Measurements from ENCODE around the gene ARX. TPM values are rescaled to one million over a fixed set of nuclear protein-coding genes. Genes with fewer than 3 reads are reported as not detected.

The ARX gene
- total and polyA plus RNA-seq, 9 of the 15 experiments (the other 6 are each of a cell fraction or from before 2014, with no cell fraction given), result 0.03 TPM; not detected in 8

GRCh38 chrX:25003066-25003849 is 12.5 kb downstream of the ARX start:
- H3K27ac ChIP-seq (ENCODE audit: extremely low read depth, low read depth, low read length), result no peak overlapping the region
- H4K20me1 ChIP-seq (replicated peaks; ENCODE audit: control insufficient read depth, insufficient read depth, low read length), result no peaks in the 10 kb centered on the region
- H3K27me3 ChIP-seq (ENCODE audit: control insufficient read depth in 2 of 2, insufficient read depth in 2 of 2, low read length in 2 of 2), result peaks cover 2 to 12% of the 10 kb centered on the region in 2 experiments; a peak in 1 of 5 replicates
- ATAC-seq (no peak), DNase-seq (ENCODE audit: extremely low read depth in 1 of 4, low spot score in 3 of 4) (no peak), FAIRE-seq (no peak)
- H3K36me3 ChIP-seq (ENCODE audit: control insufficient read depth, insufficient read depth, low read length), result peaks cover under 1% of the 10 kb centered on the region; the same call in 1 of the 3 replicates
- no peak overlapping the region for H2AFZ ChIP-seq (ENCODE audit: low read depth, low read length)
- no peak for TF ChIP-seq ZFPM2 (CRISPR knock-in tag; IDR thresholded peaks at IDR 0.05)
- no peak for TF ChIP-seq RBM22 (IDR thresholded peaks at IDR 0.05; ENCODE audit: low read depth, low read length, poor library complexity, severe bottlenecking)
- no peak for TF ChIP-seq ZBTB17 (CRISPR knock-in tag; IDR thresholded peaks at IDR 0.05)
- TF ChIP-seq ZSCAN29 (IDR thresholded peaks at IDR 0.05), result no peak
- no peak for TF ChIP-seq SRF (CRISPR knock-in tag; IDR thresholded peaks at IDR 0.05)
- TF ChIP-seq CBX1 (IDR thresholded peaks at IDR 0.05; ENCODE audit: low read depth), result no peak
- no peak for TF ChIP-seq HDAC1 (IDR thresholded peaks at IDR 0.05)
- no peak for TF ChIP-seq ZC3H11A (IDR thresholded peaks at IDR 0.05; ENCODE audit: low read depth, low read length)
- TF ChIP-seq NR2F6 (CRISPR knock-in tag; IDR thresholded peaks at IDR 0.05), result no peak
- TF ChIP-seq SREBF1 (IDR thresholded peaks at IDR 0.05; ENCODE audit: borderline replicate concordance, low read depth, low read length), result no peak
- BruUV-seq (replicated peaks), result no TSS peak
- H3K79me2 ChIP-seq (ENCODE audit: control insufficient read depth, insufficient read depth, low read length), result no peaks in the 10 kb centered on the region
- POLR2A ChIA-PET, result interaction anchor here (0.7 kb wide), 1 partner anchor 851 kb away, joined by 3 read pairs; no protein-coding TSS in a partner anchor
- no peak overlapping the region for H3K9ac ChIP-seq (ENCODE audit: insufficient read depth in 1 of 2, low read depth in 2 of 2, low read length in 2 of 2)
- H3K9me3 ChIP-seq (replicated peaks; ENCODE audit: control insufficient read depth, insufficient read depth, low read depth, low read length), result no peaks in the 10 kb centered on the region
- WGBS (ENCODE audit: insufficient coverage, low coverage, missing lambda C conversion rate), result 80% methylated on average over 23 of the region's 40 CpGs
- no peaks in the 10 kb centered on the region for H3K9me1 ChIP-seq (ENCODE audit: control insufficient read depth, insufficient read depth, low read length)
- no peak overlapping the region for H3K4me2 ChIP-seq (ENCODE audit: insufficient read depth, low read length)
- CTCF ChIA-PET (ENCODE audit: low intra/inter-chr PET ratio), result no interaction called here
- no peak overlapping the region for H3K4me3 ChIP-seq
- peaks cover 0 to 8% of the 10 kb centered on the region in 2 experiments; a peak in 2 of 5 replicates for H3K4me1 ChIP-seq (replicated peaks in 1 of 2; ENCODE audit: control insufficient read depth in 2 of 2, insufficient read depth in 2 of 2, low read length in 2 of 2)
- intact Hi-C loops (cut with micrococcal nuclease) (no loop called here), in situ Hi-C loops (cut with MboI) (no loop called here)
